Body of pancreas (tissue), 4 donors: ENCODE measurements around the gene CELF5.

Source experiments
- CTCF ChIP-seq, 7 experiments: fragments of 450-650 bp in 4 of 7; fragments of 200-600 bp in 3 of 7; sonication (generic) in 3 of 7; IDR thresholded peaks; one replicate each; pipeline ENCODE4 v1.5.1; 2016 to 2019; ENCODE audit warnings: antibody characterized with exemption in 7 of 7
- POLR2A ChIP-seq, 3 donors: fragments of 450-650 bp; IDR thresholded peaks; one replicate each; pipeline ENCODE4 v1.6.1; 2016; ENCODE audit warnings: antibody characterized with exemption in 3 of 3, mild to moderate bottlenecking in 2 of 3

GRCh38 chr19:3190921-3191805 is 33.3 kb upstream of the CELF5 start:
- TF ChIP-seq CTCF (IDR thresholded peaks at IDR 0.05), result no peak
- no peak for TF ChIP-seq POLR2A (IDR thresholded peaks at IDR 0.05)
